CD14-positive monocyte (primary cell): ENCODE results near the gene ARID1B. TPM values are rescaled to one million over a fixed set of nuclear protein-coding genes. Genes with fewer than 3 reads are reported as not detected.
"Not testable (repeated sequence)": the region's sequence is repeated elsewhere in the genome, so short reads cannot be mapped to it uniquely, and the experiment has no call there.

ENCODE experiments used
- DNase-seq, 3 donors: peaks; one replicate each; pipeline ENCODE4 v3.0.0-alpha.2; 2011 to 2022
- H2AFZ ChIP-seq: 2 replicates; pipeline ENCODE4 v1.6.0; 2012; ENCODE audit warnings: mild to moderate bottlenecking, low read depth, low read length, inconsistent platforms; ENCODE audit not compliant: insufficient read depth, poor library complexity, severe bottlenecking
- H3K27ac ChIP-seq, 2 donors: 1 replicate in 1 of 2; 2 replicates in 1 of 2; pipeline ENCODE4 v1.5.1; 2012 to 2013; ENCODE audit warnings: low read length in 2 of 2, control low read depth in 1 of 2, inconsistent platforms in 1 of 2, low read depth in 1 of 2, mild to moderate bottlenecking in 1 of 2
- H3K27me3 ChIP-seq, 2 donors: one replicate each; pipeline versions ENCODE4 v1.6.0 to v1.6.1; 2011 to 2013; ENCODE audit warnings: low read length in 2 of 2; ENCODE audit not compliant: control insufficient read depth in 2 of 2, insufficient read depth in 2 of 2
- H3K36me3 ChIP-seq, 2 donors: replicated peaks in 1 of 2; 1 replicate in 1 of 2; 2 replicates in 1 of 2; pipeline versions ENCODE4 v1.5.1 to v1.6.1; 2012 to 2013; ENCODE audit warnings: low read length in 2 of 2, control low read depth in 1 of 2, inconsistent platforms in 1 of 2, mild to moderate bottlenecking in 1 of 2; ENCODE audit not compliant: insufficient read depth in 2 of 2, control insufficient read depth in 1 of 2
- H3K4me1 ChIP-seq, 2 donors: 1 replicate in 1 of 2; 2 replicates in 1 of 2; pipeline versions ENCODE4 v1.5.1 to v1.6.1; 2012 to 2013; ENCODE audit warnings: low read length in 2 of 2, control low read depth in 1 of 2, inconsistent platforms in 1 of 2, mild to moderate bottlenecking in 1 of 2, moderate library complexity in 1 of 2; ENCODE audit not compliant: insufficient read depth in 2 of 2, control insufficient read depth in 1 of 2
- H3K4me2 ChIP-seq: replicated peaks from 2 replicates; pipeline ENCODE3; 2012; ENCODE audit warnings: low read length, moderate library complexity, mild to moderate bottlenecking; ENCODE audit not compliant: poor library complexity, severe bottlenecking; ENCODE audit errors: extremely low read depth
- H3K4me3 ChIP-seq, 3 experiments: fragments of 200-600 bp in 1 of 3; sonication (generic) in 1 of 3; replicated peaks in 1 of 3; 1 replicate in 2 of 3; 2 replicates in 1 of 3; pipeline ENCODE4 v1.5.1; 2011 to 2013; ENCODE audit warnings: low read length in 3 of 3, mild to moderate bottlenecking in 3 of 3, control low read depth in 2 of 3, low read depth in 2 of 3, inconsistent platforms in 1 of 3, moderate library complexity in 1 of 3
- H3K79me2 ChIP-seq: 2 replicates; pipeline ENCODE4 v1.6.0; 2012; ENCODE audit warnings: mild to moderate bottlenecking, control low read depth, inconsistent platforms, low read length, moderate library complexity; ENCODE audit not compliant: insufficient read depth
- H3K9ac ChIP-seq: 2 replicates; pipeline ENCODE4 v1.6.0; 2017; ENCODE audit warnings: low read length, mild to moderate bottlenecking; ENCODE audit not compliant: insufficient read depth, poor library complexity, severe bottlenecking
- H3K9me3 ChIP-seq, 2 donors: replicated peaks in 1 of 2; 1 replicate in 1 of 2; 2 replicates in 1 of 2; pipeline versions ENCODE4 v1.5.1 to v1.6.1; 2012 to 2013; ENCODE audit warnings: low read length in 2 of 2, control low read depth in 1 of 2; ENCODE audit not compliant: control insufficient read depth in 1 of 2, insufficient read depth in 1 of 2
- H4K20me1 ChIP-seq: 2 replicates; pipeline ENCODE4 v1.6.0; 2012; ENCODE audit warnings: mild to moderate bottlenecking, low read length, control low read depth, moderate library complexity; ENCODE audit not compliant: insufficient read depth
- H3K27ac Mint-ChIP-seq, 7 donors: one replicate each; pipeline ENCODE4 v1.8.0; 2020; ENCODE audit warnings: mild to moderate bottlenecking in 7 of 7, mixed read lengths in 7 of 7, moderate library complexity in 6 of 7, inconsistent platforms in 2 of 7
- H3K27me3 Mint-ChIP-seq, 3 donors: one replicate each; pipeline ENCODE4 v1.8.0; 2021 to 2022; ENCODE audit warnings: low read depth in 3 of 3, mild to moderate bottlenecking in 3 of 3, mixed read lengths in 3 of 3, moderate library complexity in 3 of 3, inconsistent platforms in 1 of 3
- H3K36me3 Mint-ChIP-seq, 2 donors: one replicate each; pipeline ENCODE4 v1.8.0; 2020; ENCODE audit warnings: mixed read lengths in 2 of 2, inconsistent platforms in 1 of 2, mild to moderate bottlenecking in 1 of 2
- H3K4me1 Mint-ChIP-seq: one replicate; pipeline ENCODE4 v1.8.0; 2020; ENCODE audit warnings: mild to moderate bottlenecking, mixed read lengths
- H3K4me3 Mint-ChIP-seq, 2 donors: one replicate each; pipeline ENCODE4 v1.8.0; 2020; ENCODE audit warnings: mild to moderate bottlenecking in 2 of 2, mixed read lengths in 2 of 2, moderate library complexity in 1 of 2
- H3K9me3 Mint-ChIP-seq, 7 donors: one replicate each; pipeline ENCODE4 v1.8.0; 2020 to 2022; ENCODE audit warnings: mixed read lengths in 7 of 7, mild to moderate bottlenecking in 6 of 7, moderate library complexity in 6 of 7, inconsistent platforms in 2 of 7
- WGBS: methylation state at CpG from one replicate; pipeline ENCODE4 v1.1.5; 2013; ENCODE audit warnings: missing lambda C conversion rate; ENCODE audit not compliant: insufficient coverage; 5-methylcytosine and 5-hydroxymethylcytosine counted together
- intact Hi-C, 2 donors: fragments of 100-400 bp; cut with micrococcal nuclease; formaldehyde crosslinking; loops; one replicate each; pipeline versions ENCODE4 v1.15.0 to v1.15.1; 2023
- polyA plus RNA-seq, 3 donors: library from polyadenylated mRNA; depleted of rRNA in 1 of 3; unstranded in 2 of 3; stranded (reverse) in 1 of 3; fragments of 300-500 nt in 2 of 3; fragments of >200 nt in 1 of 3; fragmentation: Illumina TruSeq in 2 of 3; gene quantifications; 1 replicate in 2 of 3; 2 replicates in 1 of 3; pipeline ENCODE4 v1.2.3, GENCODE V29; 2012 to 2021
- TF ChIP-seq, protein P1 (sequence below): fragments of 200-600 bp; IDR thresholded peaks from one replicate; pipeline ENCODE4 v1.8.0; 2022; ENCODE audit warnings: antibody characterized with exemption, mild to moderate bottlenecking

ARID1B gene
- polyA plus RNA-seq, 3 donors, result 3.2 to 22.1 (median 3.8) TPM

- intact Hi-C loops, result no loop called here
- H3K27ac Mint-ChIP-seq, result peak overlapping the region in 2 of 7 donors; percentile 25 to 31
- H3K4me3 Mint-ChIP-seq, result no peak overlapping the region
These were observed 367.8 kb downstream of the ARID1B start for GRCh38 chr6:157144859-157145568.

GRCh38 chr6:157145656-157146285 lies 368.6 kb downstream of the ARID1B start:
- peaks cover 56% of the 10 kb centered on the region in 2 donors for H3K36me3 Mint-ChIP-seq
- H3K9ac ChIP-seq, result no peak overlapping the region
- H3K4me2 ChIP-seq, result no peak overlapping the region
- peaks cover 0 to 5% of the 10 kb centered on the region in 2 donors for H3K4me1 ChIP-seq
- H3K4me3 ChIP-seq, result no peak overlapping the region
- peaks cover 40 to 46% of the 10 kb centered on the region in 2 donors for H3K36me3 ChIP-seq
- no peak overlapping the region for H3K27ac ChIP-seq
- H2AFZ ChIP-seq, result no peak overlapping the region
- TF ChIP-seq, protein P1, sequence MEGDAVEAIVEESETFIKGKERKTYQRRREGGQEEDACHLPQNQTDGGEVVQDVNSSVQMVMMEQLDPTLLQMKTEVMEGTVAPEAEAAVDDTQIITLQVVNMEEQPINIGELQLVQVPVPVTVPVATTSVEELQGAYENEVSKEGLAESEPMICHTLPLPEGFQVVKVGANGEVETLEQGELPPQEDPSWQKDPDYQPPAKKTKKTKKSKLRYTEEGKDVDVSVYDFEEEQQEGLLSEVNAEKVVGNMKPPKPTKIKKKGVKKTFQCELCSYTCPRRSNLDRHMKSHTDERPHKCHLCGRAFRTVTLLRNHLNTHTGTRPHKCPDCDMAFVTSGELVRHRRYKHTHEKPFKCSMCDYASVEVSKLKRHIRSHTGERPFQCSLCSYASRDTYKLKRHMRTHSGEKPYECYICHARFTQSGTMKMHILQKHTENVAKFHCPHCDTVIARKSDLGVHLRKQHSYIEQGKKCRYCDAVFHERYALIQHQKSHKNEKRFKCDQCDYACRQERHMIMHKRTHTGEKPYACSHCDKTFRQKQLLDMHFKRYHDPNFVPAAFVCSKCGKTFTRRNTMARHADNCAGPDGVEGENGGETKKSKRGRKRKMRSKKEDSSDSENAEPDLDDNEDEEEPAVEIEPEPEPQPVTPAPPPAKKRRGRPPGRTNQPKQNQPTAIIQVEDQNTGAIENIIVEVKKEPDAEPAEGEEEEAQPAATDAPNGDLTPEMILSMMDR, result no peak
- peak overlapping the region in 3 of 7 donors; percentile 4 to 51 (median 34) for H3K27ac Mint-ChIP-seq
- no peaks in the 10 kb centered on the region for H3K27me3 Mint-ChIP-seq
- no peaks in the 10 kb centered on the region for H3K27me3 ChIP-seq
- 100% methylated on average over 4 of the region's 6 CpGs for WGBS
- H3K79me2 ChIP-seq, result no peaks in the 10 kb centered on the region
- peaks cover 0 to 2% (median 0%) of the 10 kb centered on the region in 7 donors for H3K9me3 Mint-ChIP-seq
- no peak for DNase-seq
- peaks cover 9% of the 10 kb centered on the region for H3K4me1 Mint-ChIP-seq
- no peak overlapping the region for H3K4me3 Mint-ChIP-seq
- H3K9me3 ChIP-seq, result no peaks in the 10 kb centered on the region
- intact Hi-C loops, result no loop called here
- no peaks in the 10 kb centered on the region for H4K20me1 ChIP-seq

More at GRCh38 chr6:157144859-157145568, 367.8 kb downstream of the ARID1B start:
- peaks cover 52 to 56% of the 10 kb centered on the region in 2 donors for H3K36me3 Mint-ChIP-seq
- TF ChIP-seq, protein P1, result no peak
- Histone ChIP-seq H3K4me2 (no peak overlapping the region), H2AFZ (no peak overlapping the region), H3K79me2 (no peaks in the 10 kb centered on the region), H3K9ac (no peak overlapping the region), H3K36me3 (peaks cover 38 to 46% of the 10 kb centered on the region in 2 donors), H4K20me1 (no peaks in the 10 kb centered on the region), H3K4me1 (peaks cover 0 to 5% of the 10 kb centered on the region in 2 donors), H3K27me3 (no peaks in the 10 kb centered on the region), H3K9me3 (no peaks in the 10 kb centered on the region), H3K4me3 (no peak overlapping the region), H3K27ac (no peak overlapping the region)
- WGBS, result 30% methylated on average over 11 of the region's 19 CpGs
- no peaks in the 10 kb centered on the region for H3K27me3 Mint-ChIP-seq
- H3K4me1 Mint-ChIP-seq, result peaks cover 9% of the 10 kb centered on the region
- peaks cover 0 to 2% (median 0%) of the 10 kb centered on the region in 7 donors for H3K9me3 Mint-ChIP-seq
- no peak for DNase-seq

DNA sequence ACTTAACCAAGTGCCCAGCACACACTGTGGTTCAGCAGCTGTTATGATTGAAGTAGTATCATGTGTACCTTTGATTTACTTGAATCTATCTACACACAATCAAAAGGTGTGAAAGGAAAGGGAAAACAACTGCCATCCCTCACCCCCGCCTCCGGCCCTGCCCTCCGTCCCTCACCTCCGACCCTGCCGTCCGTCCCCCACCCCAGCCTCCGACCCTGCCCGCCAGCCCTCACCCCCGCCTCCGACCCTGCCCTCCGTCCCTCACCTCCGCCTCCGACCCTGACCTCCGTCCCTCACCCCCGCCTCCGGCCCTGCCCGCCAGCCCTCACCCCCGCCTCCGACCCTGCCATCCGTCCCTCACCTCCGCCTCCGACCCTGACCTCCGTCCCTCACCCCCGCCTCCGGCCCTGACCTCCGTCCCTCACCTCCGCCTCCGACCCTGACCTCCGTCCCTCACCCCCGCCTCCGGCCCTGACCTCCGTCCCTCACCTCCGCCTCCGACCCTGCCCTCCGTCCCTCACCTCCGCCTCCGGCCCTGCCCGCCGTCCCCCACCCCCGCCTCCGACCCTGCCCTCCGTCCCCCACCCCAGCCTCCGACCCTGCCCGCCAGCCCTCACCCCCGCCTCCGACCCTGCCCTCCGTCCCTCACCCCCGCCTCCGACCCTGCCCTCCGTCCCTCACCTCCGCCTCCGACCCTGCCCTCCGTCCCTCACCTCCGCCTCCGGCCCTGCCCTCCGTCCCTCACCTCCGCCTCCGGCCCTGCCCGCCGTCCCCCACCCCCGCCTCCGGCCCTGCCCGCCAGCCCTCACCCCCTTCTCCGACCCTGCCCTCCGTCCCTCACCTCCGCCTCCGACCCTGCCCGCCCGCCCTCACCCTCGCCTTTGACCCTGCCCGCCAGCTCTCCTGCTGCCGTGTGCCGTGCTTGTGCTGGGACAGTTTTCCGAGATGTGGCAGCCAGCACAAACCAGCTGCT lies 370.2 kb downstream of the ARID1B start:
- H3K79me2 ChIP-seq, H3K9me3 ChIP-seq, H2AFZ ChIP-seq, H3K27ac Mint-ChIP-seq, H3K9me3 Mint-ChIP-seq, H3K4me3 ChIP-seq, H3K4me2 ChIP-seq, H3K4me3 Mint-ChIP-seq, H3K4me1 Mint-ChIP-seq, H4K20me1 ChIP-seq, H3K27ac ChIP-seq, intact Hi-C loops, H3K27me3 Mint-ChIP-seq, H3K9ac ChIP-seq, H3K27me3 ChIP-seq, H3K4me1 ChIP-seq, DNase-seq: not testable (repeated sequence)
- H3K36me3 ChIP-seq, result peaks cover 35 to 39% of the 10 kb centered on the region in 2 donors
- WGBS, result 98% methylated on average over 25 of the region's 74 CpGs
- H3K36me3 Mint-ChIP-seq, result peaks cover 52 to 54% of the 10 kb centered on the region in 2 donors
